Measurements from ENCODE around the gene NEURL2. TPM values are rescaled to one million over a fixed set of nuclear protein-coding genes. Genes with fewer than 3 reads are reported as not detected.

Gene NEURL2
- total RNA-seq, 1 donor from 2014 or later = 0.24 TPM

GRCh38 chr20:45924391-45925261, 33.6 kb upstream of the NEURL2 start:
- H3K27me3 Mint-ChIP-seq (ENCODE audit: insufficient read depth, low read depth) = peaks cover 12% of the 10 kb centered on the region
- no peaks in the 10 kb centered on the region for H3K36me3 Mint-ChIP-seq
- H3K4me2 ChIP-seq = no peak overlapping the region
- H3K27ac Mint-ChIP-seq = peak overlapping the region; percentile 29
- H3K9me3 Mint-ChIP-seq = no peaks in the 10 kb centered on the region
- no peak for TF ChIP-seq EZH2phosphoT487 (IDR thresholded peaks at IDR 0.05)
- no peak for TF ChIP-seq CTCF (IDR thresholded peaks at IDR 0.05)
- peaks cover 32% of the 10 kb centered on the region for H3K4me1 Mint-ChIP-seq
- H2AFZ ChIP-seq (replicated peaks) = no peak overlapping the region
- H3K27ac ChIP-seq = no peak overlapping the region
- H3K9ac ChIP-seq = no peak overlapping the region
- H3K4me3 ChIP-seq = no peak overlapping the region
- H3K27me3 ChIP-seq = no peaks in the 10 kb centered on the region
- peaks cover 15% of the 10 kb centered on the region for H3K4me1 ChIP-seq
- H3K4me3 Mint-ChIP-seq = no peak overlapping the region
- H3F3A ChIP-seq (ENCODE audit: low read depth) = peaks cover 21% of the 10 kb centered on the region
- no peaks in the 10 kb centered on the region for H3K9me3 ChIP-seq (ENCODE audit: low read depth)
- no peak for DNase-seq (ENCODE audit: low spot score)
- no peaks in the 10 kb centered on the region for H3K36me3 ChIP-seq
- H3K79me2 ChIP-seq (ENCODE audit: low read depth) = no peaks in the 10 kb centered on the region
- no peaks in the 10 kb centered on the region for H4K20me1 ChIP-seq (ENCODE audit: low read depth)

- H3K9me3 ChIP-seq (ENCODE audit: low read depth) = no peaks in the 10 kb centered on the region
- Mint-ChIP-seq H3K27ac (no peak overlapping the region), H3K36me3 (no peaks in the 10 kb centered on the region), H3K27me3 (ENCODE audit: insufficient read depth, low read depth) (peaks cover 9% of the 10 kb centered on the region), H3K4me3 (no peak overlapping the region), H3K9me3 (no peaks in the 10 kb centered on the region), H3K4me1 (peaks cover 38% of the 10 kb centered on the region)
- no peak for TF ChIP-seq CTCF (IDR thresholded peaks at IDR 0.05)
- no peaks in the 10 kb centered on the region for H3K36me3 ChIP-seq
- H3K9ac ChIP-seq = no peak overlapping the region
- H3K4me1 ChIP-seq = peaks cover 16% of the 10 kb centered on the region
- H3K79me2 ChIP-seq (ENCODE audit: low read depth) = no peaks in the 10 kb centered on the region
- H3K4me2 ChIP-seq = no peak overlapping the region
- H3K4me3 ChIP-seq = no peak overlapping the region
- H3F3A ChIP-seq (ENCODE audit: low read depth) = peaks cover 10% of the 10 kb centered on the region
- H2AFZ ChIP-seq (replicated peaks) = no peak overlapping the region
- no peak for DNase-seq (ENCODE audit: low spot score)
- no peaks in the 10 kb centered on the region for H4K20me1 ChIP-seq (ENCODE audit: low read depth)
- H3K27me3 ChIP-seq = no peaks in the 10 kb centered on the region
- no peak overlapping the region for H3K27ac ChIP-seq
Observed at GRCh38 chr20:45921337-45922189, 30.6 kb upstream of the NEURL2 start.

GRCh38 chr20:45920462-45921336, 29.7 kb upstream of the NEURL2 start:
- H3K9me3 ChIP-seq (ENCODE audit: low read depth) = no peaks in the 10 kb centered on the region
- no peak for DNase-seq (ENCODE audit: low spot score)
- H3K4me1 ChIP-seq = peaks cover 10% of the 10 kb centered on the region
- Mint-ChIP-seq H3K36me3 (no peaks in the 10 kb centered on the region), H3K4me3 (no peak overlapping the region), H3K4me1 (peaks cover 33% of the 10 kb centered on the region), H3K9me3 (no peaks in the 10 kb centered on the region), H3K27ac (peak overlapping the region; percentile 42), H3K27me3 (ENCODE audit: insufficient read depth, low read depth) (peaks cover 9% of the 10 kb centered on the region)
- no peaks in the 10 kb centered on the region for H4K20me1 ChIP-seq (ENCODE audit: low read depth)
- no peak overlapping the region for H3K27ac ChIP-seq
- peaks cover 2% of the 10 kb centered on the region for H3F3A ChIP-seq (ENCODE audit: low read depth)
- no peak overlapping the region for H3K4me2 ChIP-seq
- no peak overlapping the region for H3K4me3 ChIP-seq
- TF ChIP-seq EZH2 (IDR thresholded peaks at IDR 0.05) (no peak), EZH2phosphoT487 (IDR thresholded peaks at IDR 0.05) (no peak), CTCF (IDR thresholded peaks at IDR 0.05) (no peak)
- H3K79me2 ChIP-seq (ENCODE audit: low read depth) = no peaks in the 10 kb centered on the region
- H3K36me3 ChIP-seq = no peaks in the 10 kb centered on the region
- no peak overlapping the region for H3K9ac ChIP-seq
- H3K27me3 ChIP-seq = no peaks in the 10 kb centered on the region
- no peak overlapping the region for H2AFZ ChIP-seq (replicated peaks)
